Endometrium (tissue), 2 donors: ENCODE measurements around the gene ARID5B.

ENCODE experiments used
- FAIRE-seq: peaks from 2 replicates; lab custom pipeline; 2012; peaks lifted over from hg19 to GRCh38; lab: Jason Lieb, UNC
- donor health status: control.
- donor health status: control.

Gene ARID5B

GRCh38 chr10:61941202-61941681 lies 39.7 kb downstream of the ARID5B start:
- no peak for FAIRE-seq

- no peak for FAIRE-seq
These were observed 41.3 kb downstream of the ARID5B start for GRCh38 chr10:61942604-61943461.

GRCh38 chr10:61943674-61944378 lies 42.3 kb downstream of the ARID5B start:
- peak; percentile 63 for FAIRE-seq

- FAIRE-seq: no peak
These were observed 43.1 kb downstream of the ARID5B start for GRCh38 chr10:61944410-61945147.

GRCh38 chr10:61949687-61950086 lies 48.2 kb downstream of the ARID5B start:
- FAIRE-seq: no peak

GRCh38 chr10:61950449-61951143 lies 49.1 kb downstream of the ARID5B start:
- FAIRE-seq: no peak

- no peak for FAIRE-seq
These were observed 49.6 kb downstream of the ARID5B start for GRCh38 chr10:61951144-61951483.

- no peak for FAIRE-seq
These were observed 50.7 kb downstream of the ARID5B start for GRCh38 chr10:61952028-61952674.

GRCh38 chr10:61953183-61953582 lies 51.7 kb downstream of the ARID5B start:
- no peak for FAIRE-seq

GRCh38 chr10:61957806-61958205 lies 56.3 kb downstream of the ARID5B start:
- no peak for FAIRE-seq

- no peak for FAIRE-seq
These were observed 56.8 kb downstream of the ARID5B start for GRCh38 chr10:61958311-61958710.

- no peak for FAIRE-seq
These were observed 57.3 kb downstream of the ARID5B start for GRCh38 chr10:61958805-61959204.

GRCh38 chr10:61959814-61960213 lies 58.3 kb downstream of the ARID5B start:
- no peak for FAIRE-seq

- no peak for FAIRE-seq
These were observed 59.1 kb downstream of the ARID5B start for GRCh38 chr10:61960396-61961120.

- no peak for FAIRE-seq
These were observed 59.8 kb downstream of the ARID5B start for GRCh38 chr10:61961278-61961677.

- FAIRE-seq: no peak
These were observed 61.5 kb downstream of the ARID5B start for GRCh38 chr10:61962971-61963370.

GRCh38 chr10:61963669-61964058 lies 62.2 kb downstream of the ARID5B start:
- FAIRE-seq: no peak

GRCh38 chr10:61964059-61964709 lies 62.7 kb downstream of the ARID5B start:
- FAIRE-seq: no peak

- FAIRE-seq: no peak
These were observed 63.6 kb downstream of the ARID5B start for GRCh38 chr10:61964949-61965702.
